Panc1 (cell line): ENCODE data around the gene CXCL17. TPM values are rescaled to one million over a fixed set of nuclear protein-coding genes. Genes with fewer than 3 reads are reported as not detected.

Experiments
- ATAC-seq: fragments of 200-7000 bp; cut with Tn5 transposase; 2 replicates; pipeline ENCODE4 v1.9.1; 2020; ENCODE audit warnings: mild to moderate bottlenecking, moderate library complexity
- BruUV-seq: library from RNA; stranded (reverse); fragments of 400-500 nt; replicated peaks from 2 replicates; lab custom pipeline; 2021; lab: Mats Ljungman, UMichigan
- CTCF ChIA-PET: fragments of 300-600 bp; sonication (Branson Sonifier 250); formaldehyde crosslinking; loops from one replicate; lab custom pipeline; 2022; ENCODE audit warnings: antibody characterized with exemption; lab: Charles Lee
- POLR2A ChIA-PET: fragments of 300-600 bp; sonication (Branson Sonifier 250); formaldehyde crosslinking; loops from one replicate; lab custom pipeline; 2022; ENCODE audit warnings: antibody characterized with exemption; lab: Charles Lee
- DNase-seq: peaks from one replicate; pipeline ENCODE4 v3.0.0-alpha.2; 2010; ENCODE audit warnings: low read depth, low spot score
- H3K27ac ChIP-seq: 2 replicates; pipeline ENCODE4 v1.5.1; 2011; ENCODE audit warnings: mild to moderate bottlenecking, low read length, inconsistent platforms
- H3K27me3 ChIP-seq: fragments of 200-500 bp; sonication (Bioruptor generic); 2 replicates; pipeline ENCODE4 v1.6.0; 2014; ENCODE audit warnings: low read length, inconsistent platforms; ENCODE audit not compliant: control insufficient read depth, insufficient read depth
- H3K36me3 ChIP-seq: fragments of 200-500 bp; sonication (Bioruptor generic); 2 replicates; pipeline ENCODE4 v1.5.1; 2014; ENCODE audit warnings: inconsistent platforms, mild to moderate bottlenecking, low read length, moderate library complexity; ENCODE audit not compliant: control insufficient read depth, insufficient read depth
- H3K4me1 ChIP-seq: 2 replicates; pipeline ENCODE4 v1.5.1; 2011; ENCODE audit warnings: inconsistent platforms, mild to moderate bottlenecking, low read length, moderate library complexity; ENCODE audit not compliant: control insufficient read depth, insufficient read depth
- H3K4me3 ChIP-seq, 2 experiments: 2 replicates each; pipeline ENCODE4 v1.5.1; 2011 to 2012; ENCODE audit warnings: low read depth in 2 of 2, low read length in 2 of 2, mild to moderate bottlenecking in 2 of 2, inconsistent platforms in 1 of 2, moderate library complexity in 1 of 2
- H3K9me3 ChIP-seq: fragments of 200-500 bp; sonication (Bioruptor generic); 2 replicates; pipeline ENCODE4 v1.5.1; 2014; ENCODE audit warnings: low read depth, mild to moderate bottlenecking, inconsistent platforms, low read length, moderate library complexity; ENCODE audit not compliant: control insufficient read depth, insufficient read depth
- CTCF ChIP-seq: fragments of 450-650 bp; IDR thresholded peaks from 2 replicates; pipeline ENCODE4 v1.5.1; 2017; ENCODE audit warnings: mild to moderate bottlenecking
- POLR2AphosphoS5 ChIP-seq: IDR thresholded peaks from 2 replicates; pipeline ENCODE4 v1.6.1; 2012; ENCODE audit warnings: mild to moderate bottlenecking, low read depth, low read length, moderate library complexity
- REST ChIP-seq, 2 experiments: IDR thresholded peaks; 2 replicates each; pipeline ENCODE4 v1.6.1; 2011 to 2012; ENCODE audit warnings: low read depth in 2 of 2, control low read depth in 1 of 2, low read length in 1 of 2, mild to moderate bottlenecking in 1 of 2, moderate library complexity in 1 of 2; ENCODE audit not compliant: insufficient read depth in 1 of 2
- SIN3A ChIP-seq: IDR thresholded peaks from 2 replicates; pipeline ENCODE4 v1.6.1; 2012; ENCODE audit warnings: low read depth, mild to moderate bottlenecking, low read length, moderate library complexity, borderline replicate concordance; ENCODE audit not compliant: insufficient read depth
- TCF7L2 ChIP-seq: IDR thresholded peaks from 2 replicates; pipeline ENCODE4 v1.6.1; 2011; ENCODE audit warnings: mild to moderate bottlenecking, low read depth, low read length, inconsistent platforms
- in situ Hi-C: cut with HindIII; loops from 2 replicates; pipeline ENCODE4 v1.10.0; 2016; ENCODE audit warnings: low sequenced_read_pairs, low pct_unique_long_range_greater_than_20kb
- intact Hi-C: fragments of 100-400 bp; cut with micrococcal nuclease; formaldehyde crosslinking; loops from one replicate; pipeline ENCODE4 v1.10.0; 2022; ENCODE audit not compliant: unreplicated experiment
- total RNA-seq: library from RNA; stranded (reverse); gene quantifications from one replicate; pipeline ENCODE4 v1.2.1, GENCODE V29; 2021; ENCODE audit not compliant: unreplicated experiment

CXCL17 gene
- total RNA-seq, 1 experiment from 2014 or later, result not detected

DNA sequence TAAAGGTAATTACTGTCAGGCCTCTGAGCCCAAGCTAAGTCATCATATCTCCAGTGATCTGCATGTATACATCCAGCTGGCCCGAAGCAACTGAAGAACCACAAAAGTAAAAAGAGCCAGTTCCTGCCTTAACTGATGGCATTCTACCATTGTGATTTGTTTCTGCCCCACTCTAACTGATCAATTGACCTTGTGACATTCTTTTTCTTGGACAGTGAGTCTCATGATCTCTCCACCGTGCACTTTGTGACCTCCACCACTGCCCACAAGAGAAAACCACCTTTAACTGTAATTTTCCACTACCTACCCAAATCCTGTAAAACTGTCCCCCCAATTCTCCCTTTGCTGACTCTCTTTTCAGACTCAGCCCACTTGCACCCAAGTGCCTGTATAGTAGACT is 17.2 kb upstream of the CXCL17 start:
- BruUV-seq, result no TSS peak
- Histone ChIP-seq H3K27me3 (no peaks in the 10 kb centered on the region), H3K9me3 (no peaks in the 10 kb centered on the region), H3K4me3 (no peak overlapping the region), H3K36me3 (no peaks in the 10 kb centered on the region), H3K27ac (no peak overlapping the region), H3K4me1 (no peaks in the 10 kb centered on the region)
- DNase-seq (no peak), ATAC-seq (no peak)
- in situ Hi-C loops (no loop called here), intact Hi-C loops (no loop called here)
- CTCF ChIA-PET, result no interaction called here
- TF ChIP-seq POLR2AphosphoS5 (no peak), SIN3A (no peak), REST (IDR thresholded peaks at IDR 0.05; ENCODE audit: insufficient read depth in 1 of 2, low read depth in 2 of 2, low read length in 1 of 2) (no peak), CTCF (no peak), TCF7L2 (no peak)
- POLR2A ChIA-PET, result no interaction called here

DNA sequence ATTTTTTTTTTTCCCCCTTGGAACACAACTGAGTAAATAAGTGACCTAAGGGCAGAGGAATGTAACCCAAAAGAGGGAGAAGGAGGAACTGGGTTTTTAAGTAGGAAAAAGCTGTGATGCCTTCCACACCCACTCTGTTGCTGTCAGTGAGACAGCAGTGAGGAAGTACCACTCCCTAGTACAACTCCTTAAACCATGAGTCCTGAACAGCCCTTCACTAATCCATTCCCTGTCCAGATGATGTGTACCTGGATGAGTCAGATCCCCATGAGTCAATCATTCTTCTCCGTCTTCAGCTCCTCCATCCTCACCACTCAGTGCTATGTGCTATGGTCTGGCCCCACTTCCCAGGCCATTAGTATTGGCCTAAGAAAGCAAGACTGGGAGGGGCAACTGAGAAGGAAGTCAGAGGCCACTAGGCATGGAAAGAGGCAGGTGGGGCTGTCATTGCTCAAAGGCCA is 12.9 kb upstream of the CXCL17 start:
- intact Hi-C loops, result no loop called here
- in situ Hi-C loops, result no loop called here
- POLR2A ChIA-PET, result interaction anchor here (0.6 kb wide), 1 partner anchor 14 kb away, joined by 6 read pairs; no protein-coding TSS in a partner anchor

More for the DNA sequence above, 12.9 kb upstream of the CXCL17 start:
- Histone ChIP-seq H3K4me1 (no peaks in the 10 kb centered on the region), H3K4me3 (no peak overlapping the region), H3K9me3 (no peaks in the 10 kb centered on the region), H3K36me3 (no peaks in the 10 kb centered on the region), H3K27me3 (no peaks in the 10 kb centered on the region), H3K27ac (no peak overlapping the region)
- no peak for ATAC-seq
- DNase-seq, result no peak
- TF ChIP-seq REST (IDR thresholded peaks at IDR 0.05; ENCODE audit: insufficient read depth in 1 of 2, low read depth in 2 of 2, low read length in 1 of 2) (no peak), POLR2AphosphoS5 (no peak), CTCF (no peak), TCF7L2 (no peak), SIN3A (no peak)
- no TSS peak for BruUV-seq
- CTCF ChIA-PET, result interaction anchor here (1.4 kb wide), 1 partner anchor 81 kb away, joined by 3 read pairs; no protein-coding TSS in a partner anchor
